GM23248 (cell line): ENCODE results near the gene ATG7.

Experiments used
- EZH2 ChIP-seq: fragments of 200-600 bp; sonication (generic); IDR thresholded peaks from 2 replicates; pipeline ENCODE4 v1.6.1; 2018; ENCODE audit warnings: antibody characterized with exemption, mild to moderate bottlenecking; ENCODE audit not compliant: insufficient read depth, poor library complexity, severe bottlenecking
- EZH2phosphoT487 ChIP-seq: fragments of 200-600 bp; sonication (generic); IDR thresholded peaks from 2 replicates; pipeline ENCODE4 v1.6.1; 2018; ENCODE audit warnings: antibody characterized with exemption, moderate library complexity, mild to moderate bottlenecking, low read depth; ENCODE audit not compliant: insufficient read depth

GRCh38 chr3:11322931-11323330 is 50.7 kb downstream of the ATG7 start:
- TF ChIP-seq EZH2 (no peak), EZH2phosphoT487 (no peak)
